GM23338 (cell line): ENCODE data around the gene SPRR2B. TPM values are rescaled to one million over a fixed set of nuclear protein-coding genes. Genes with fewer than 3 reads are reported as not detected.

Source experiments
- polyA plus RNA-seq: library from polyadenylated mRNA; unstranded; fragments of >200 nt; fragmentation: Nextera tagmentation; extraction: Ambion mirVana; gene quantifications from 2 replicates; pipeline ENCODE4 v1.2.1, GENCODE V29; 2016
- small RNA-seq: library from RNA; depleted of rRNA; stranded (forward); fragments of <200 nt; gene quantifications from one replicate; pipeline ENCODE3, GENCODE V24; 2014; ENCODE audit warnings: low replicate concordance
- total RNA-seq: library from RNA; depleted of rRNA; stranded (reverse); fragments of >200 nt; shearing (Covaris generic); gene quantifications from 2 replicates; pipeline ENCODE4 v1.2.3, GENCODE V29; 2014; rRNA removed

The SPRR2B gene
- total and polyA plus RNA-seq, 2 experiments from 2014 or later = not detected

Small RNAs within 50 kb of the gene (small RNA-seq; reads per million reads assigned to genes)
- not detected for gene AL356867.1

Other genes starting within 250 kb of the SPRR2B start
- gene LCE1A, start 244.1 kb downstream of the SPRR2B start, total RNA-seq = not detected in 2 replicates
- gene LCE1A, start 244.1 kb downstream of the SPRR2B start, polyA plus RNA-seq = not detected in 2 replicates
- not detected in 2 replicates for gene LCE6A, start 228.8 kb downstream of the SPRR2B start, total RNA-seq
- gene LCE6A, start 228.8 kb downstream of the SPRR2B start, polyA plus RNA-seq = not detected in 2 replicates
- not detected in 2 replicates for gene LCE7A, start 211.6 kb downstream of the SPRR2B start, total RNA-seq
- gene LCE7A, start 211.6 kb downstream of the SPRR2B start, polyA plus RNA-seq = not detected in 2 replicates
- not detected in 2 replicates for gene SMCP, start 193.3 kb downstream of the SPRR2B start, total RNA-seq
- not detected in 2 replicates for gene SMCP, start 193.3 kb downstream of the SPRR2B start, polyA plus RNA-seq
- gene IVL, start 163.1 kb downstream of the SPRR2B start, total RNA-seq = not detected in 2 replicates
- not detected in 2 replicates for gene IVL, start 163.1 kb downstream of the SPRR2B start, polyA plus RNA-seq
- gene SPRR5, start 124.4 kb downstream of the SPRR2B start, total RNA-seq = not detected in 2 replicates
- gene SPRR5, start 124.4 kb downstream of the SPRR2B start, polyA plus RNA-seq = not detected in 2 replicates
- not detected in 2 replicates for gene SPRR4, start 101.0 kb downstream of the SPRR2B start, total RNA-seq
- gene SPRR4, start 101.0 kb downstream of the SPRR2B start, polyA plus RNA-seq = not detected in 2 replicates
- gene SPRR1A, start 87.5 kb downstream of the SPRR2B start, total RNA-seq = not detected in 2 replicates
- gene SPRR1A, start 87.5 kb downstream of the SPRR2B start, polyA plus RNA-seq = not detected in 2 replicates
- not detected in 2 replicates for gene SPRR3, start 69.9 kb downstream of the SPRR2B start, total RNA-seq
- gene SPRR3, start 69.9 kb downstream of the SPRR2B start, polyA plus RNA-seq = not detected in 2 replicates
- gene SPRR1B, start 40.4 kb downstream of the SPRR2B start, total RNA-seq = not detected in 2 replicates
- not detected in 2 replicates for gene SPRR1B, start 40.4 kb downstream of the SPRR2B start, polyA plus RNA-seq
- gene SPRR2D, start 30.5 kb downstream of the SPRR2B start, total RNA-seq = not detected in 2 replicates
- not detected in 2 replicates for gene SPRR2D, start 30.5 kb downstream of the SPRR2B start, polyA plus RNA-seq
- gene SPRR2A, start 14.1 kb downstream of the SPRR2B start, total RNA-seq = not detected in 2 replicates
- gene SPRR2A, start 14.1 kb downstream of the SPRR2B start, polyA plus RNA-seq = 0.43 TPM in 1 of 2 replicates, not detected in the other
- not detected in 2 replicates for gene SPRR2E, start 22.9 kb upstream of the SPRR2B start, total RNA-seq
- gene SPRR2E, start 22.9 kb upstream of the SPRR2B start, polyA plus RNA-seq = not detected in 2 replicates
- gene SPRR2F, start 41.9 kb upstream of the SPRR2B start, total RNA-seq = not detected in 2 replicates
- gene SPRR2F, start 41.9 kb upstream of the SPRR2B start, polyA plus RNA-seq = 0.44 and 0.57 TPM in 2 replicates
- gene SPRR2G, start 79.3 kb upstream of the SPRR2B start, total RNA-seq = not detected in 2 replicates
- gene SPRR2G, start 79.3 kb upstream of the SPRR2B start, polyA plus RNA-seq = not detected in 2 replicates
- gene LELP1, start 131.8 kb upstream of the SPRR2B start, total RNA-seq = not detected in 2 replicates
- not detected in 2 replicates for gene LELP1, start 131.8 kb upstream of the SPRR2B start, polyA plus RNA-seq
- not detected in 2 replicates for gene PRR9, start 146.0 kb upstream of the SPRR2B start, total RNA-seq
- gene PRR9, start 146.0 kb upstream of the SPRR2B start, polyA plus RNA-seq = not detected in 2 replicates
- gene LORICRIN, start 188.1 kb upstream of the SPRR2B start, total RNA-seq = not detected in 2 replicates
- 0.23 and 0.24 TPM in 2 replicates for gene LORICRIN, start 188.1 kb upstream of the SPRR2B start, polyA plus RNA-seq
- gene PGLYRP3, start 241.3 kb upstream of the SPRR2B start, total RNA-seq = not detected in 2 replicates
- not detected in 2 replicates for gene PGLYRP3, start 241.3 kb upstream of the SPRR2B start, polyA plus RNA-seq